Measurements from ENCODE around the gene RUNX3. TPM values are rescaled to one million over a fixed set of nuclear protein-coding genes. Genes with fewer than 3 reads are reported as not detected.

Gene RUNX3
- total RNA-seq, 2 donors from 2014 or later = 0.24 to 0.31 TPM

DNA sequence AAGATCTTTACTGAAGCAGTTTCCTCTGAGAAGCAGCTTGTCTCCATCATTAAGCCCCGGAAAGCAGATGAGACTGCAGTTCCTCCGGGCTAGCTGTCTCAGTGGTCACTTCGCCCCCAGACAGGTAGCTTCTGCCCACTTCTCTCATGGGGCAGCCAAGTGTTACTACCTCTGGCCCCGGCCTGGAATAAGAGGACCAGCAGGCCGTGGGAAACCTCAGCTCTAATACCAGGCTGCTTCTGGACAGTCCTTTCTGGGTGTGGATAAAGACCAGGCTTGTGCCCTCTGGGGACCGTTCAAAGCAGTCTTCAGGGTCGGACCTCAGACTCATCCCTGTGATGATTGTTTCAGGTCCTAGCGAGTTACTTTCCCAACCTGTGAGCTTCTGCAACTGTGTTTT lies 54.8 kb downstream of the RUNX3 start:
- Mint-ChIP-seq H3K4me3 (no peak overlapping the region), H3K9me3 (no peaks in the 10 kb centered on the region), H3K27ac (no peak overlapping the region), H3K27me3 (ENCODE audit: insufficient read depth) (no peaks in the 10 kb centered on the region), H3K4me1 (no peaks in the 10 kb centered on the region), H3K36me3 (ENCODE audit: low read depth) (no peaks in the 10 kb centered on the region)
- Histone ChIP-seq H3K4me1 (ENCODE audit: control insufficient read depth, insufficient read depth, low read length) (no peaks in the 10 kb centered on the region), H3K36me3 (ENCODE audit: control insufficient read depth, insufficient read depth, low read length) (no peaks in the 10 kb centered on the region), H3K27me3 (ENCODE audit: control insufficient read depth, insufficient read depth, low read length, poor library complexity, severe bottlenecking) (no peaks in the 10 kb centered on the region), H3K9ac (ENCODE audit: extremely low read depth, low read length, poor library complexity, severe bottlenecking) (no peak overlapping the region), H3K4me3 (ENCODE audit: low read length) (no peak overlapping the region), H3K9me3 (ENCODE audit: control insufficient read depth, low read length) (no peaks in the 10 kb centered on the region), H3K27ac (ENCODE audit: low read depth, low read length) (no peak overlapping the region)
- 89 to 94% methylated on average over 7 to 8 of the region's 8 CpGs for WGBS, 2 experiments (ENCODE audit: insufficient coverage in 1 of 2, insufficient read length in 1 of 2)
- TF ChIP-seq, protein P1, sequence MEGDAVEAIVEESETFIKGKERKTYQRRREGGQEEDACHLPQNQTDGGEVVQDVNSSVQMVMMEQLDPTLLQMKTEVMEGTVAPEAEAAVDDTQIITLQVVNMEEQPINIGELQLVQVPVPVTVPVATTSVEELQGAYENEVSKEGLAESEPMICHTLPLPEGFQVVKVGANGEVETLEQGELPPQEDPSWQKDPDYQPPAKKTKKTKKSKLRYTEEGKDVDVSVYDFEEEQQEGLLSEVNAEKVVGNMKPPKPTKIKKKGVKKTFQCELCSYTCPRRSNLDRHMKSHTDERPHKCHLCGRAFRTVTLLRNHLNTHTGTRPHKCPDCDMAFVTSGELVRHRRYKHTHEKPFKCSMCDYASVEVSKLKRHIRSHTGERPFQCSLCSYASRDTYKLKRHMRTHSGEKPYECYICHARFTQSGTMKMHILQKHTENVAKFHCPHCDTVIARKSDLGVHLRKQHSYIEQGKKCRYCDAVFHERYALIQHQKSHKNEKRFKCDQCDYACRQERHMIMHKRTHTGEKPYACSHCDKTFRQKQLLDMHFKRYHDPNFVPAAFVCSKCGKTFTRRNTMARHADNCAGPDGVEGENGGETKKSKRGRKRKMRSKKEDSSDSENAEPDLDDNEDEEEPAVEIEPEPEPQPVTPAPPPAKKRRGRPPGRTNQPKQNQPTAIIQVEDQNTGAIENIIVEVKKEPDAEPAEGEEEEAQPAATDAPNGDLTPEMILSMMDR (conservative IDR thresholded peaks at IDR 0.05) = no peak
- DNase-seq = peak; percentile 41

DNA sequence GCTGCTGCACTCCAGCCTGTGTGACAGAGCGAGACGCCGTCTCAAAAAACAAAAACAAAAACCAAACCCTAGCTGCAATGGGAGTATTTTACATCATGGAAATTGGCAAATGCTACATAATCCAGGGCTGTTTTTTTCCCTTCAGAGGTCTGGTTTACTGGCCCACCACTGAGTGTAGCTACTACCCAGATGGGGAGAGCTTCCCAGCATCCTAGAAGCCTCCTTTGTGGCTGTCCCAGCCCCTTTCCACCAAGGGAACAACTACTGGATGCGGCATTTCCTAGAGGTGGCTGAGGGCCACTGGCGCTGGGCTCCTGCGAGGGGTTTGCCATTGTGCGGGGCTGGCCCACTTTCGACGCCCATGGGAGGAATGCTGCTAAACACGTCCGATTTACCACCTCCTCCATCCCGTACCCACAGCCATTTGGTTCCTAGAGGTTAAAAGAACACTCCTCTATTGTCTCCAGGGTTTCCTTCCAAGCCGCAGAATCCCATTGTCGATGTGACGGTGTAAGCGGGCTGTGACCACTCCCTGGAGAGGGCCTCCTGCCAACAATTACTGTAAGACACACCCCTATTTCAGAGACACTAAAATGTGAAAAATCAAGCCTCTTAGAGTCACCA lies 55.4 kb downstream of the RUNX3 start:
- WGBS, 2 experiments (ENCODE audit: insufficient coverage in 1 of 2, insufficient read length in 1 of 2) = 79 to 90% methylated on average over 7 to 16 of the region's 16 CpGs
- Mint-ChIP-seq H3K4me1 (no peaks in the 10 kb centered on the region), H3K9me3 (no peaks in the 10 kb centered on the region), H3K4me3 (no peak overlapping the region), H3K27me3 (ENCODE audit: insufficient read depth) (no peaks in the 10 kb centered on the region), H3K36me3 (ENCODE audit: low read depth) (no peaks in the 10 kb centered on the region), H3K27ac (no peak overlapping the region)
- no peak overlapping the region for H3K4me3 ChIP-seq (ENCODE audit: low read length)
- DNase-seq = no peak
- H3K27me3 ChIP-seq (ENCODE audit: control insufficient read depth, insufficient read depth, low read length, poor library complexity, severe bottlenecking) = no peaks in the 10 kb centered on the region
- H3K9ac ChIP-seq (ENCODE audit: extremely low read depth, low read length, poor library complexity, severe bottlenecking) = no peak overlapping the region
- H3K9me3 ChIP-seq (ENCODE audit: control insufficient read depth, low read length) = no peaks in the 10 kb centered on the region
- no peaks in the 10 kb centered on the region for H3K36me3 ChIP-seq (ENCODE audit: control insufficient read depth, insufficient read depth, low read length)
- TF ChIP-seq, protein P1 (conservative IDR thresholded peaks at IDR 0.05) = no peak
- no peaks in the 10 kb centered on the region for H3K4me1 ChIP-seq (ENCODE audit: control insufficient read depth, insufficient read depth, low read length)
- no peak overlapping the region for H3K27ac ChIP-seq (ENCODE audit: low read depth, low read length)

DNA sequence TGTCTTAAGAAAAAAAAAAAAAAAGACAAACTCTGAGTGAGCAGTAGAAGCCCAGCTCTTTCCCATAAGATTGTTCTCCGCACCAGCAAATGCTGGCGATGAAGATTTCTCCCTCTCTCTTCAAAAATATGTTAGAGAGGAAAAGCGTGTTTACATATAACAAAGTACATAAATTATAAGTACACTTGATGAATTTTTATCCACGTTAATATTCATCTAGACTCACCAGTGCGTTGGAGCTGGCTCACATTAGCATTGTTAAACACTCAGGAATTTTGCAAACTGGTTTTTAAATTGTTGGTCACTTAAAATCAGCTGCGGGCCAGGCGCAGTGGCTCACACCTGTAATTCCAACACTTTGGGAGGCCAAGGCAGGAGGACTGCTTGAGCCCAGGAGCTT lies 56.0 kb downstream of the RUNX3 start:
- Histone ChIP-seq H3K9me3 (ENCODE audit: control insufficient read depth, low read length) (no peaks in the 10 kb centered on the region), H3K27me3 (ENCODE audit: control insufficient read depth, insufficient read depth, low read length, poor library complexity, severe bottlenecking) (no peaks in the 10 kb centered on the region), H3K4me3 (ENCODE audit: low read length) (no peak overlapping the region), H3K4me1 (ENCODE audit: control insufficient read depth, insufficient read depth, low read length) (no peaks in the 10 kb centered on the region), H3K36me3 (ENCODE audit: control insufficient read depth, insufficient read depth, low read length) (no peaks in the 10 kb centered on the region), H3K27ac (ENCODE audit: low read depth, low read length) (no peak overlapping the region), H3K9ac (ENCODE audit: extremely low read depth, low read length, poor library complexity, severe bottlenecking) (no peak overlapping the region)
- no peak for DNase-seq
- Mint-ChIP-seq H3K36me3 (ENCODE audit: low read depth) (no peaks in the 10 kb centered on the region), H3K4me1 (no peaks in the 10 kb centered on the region), H3K9me3 (no peaks in the 10 kb centered on the region), H3K27me3 (ENCODE audit: insufficient read depth) (no peaks in the 10 kb centered on the region), H3K4me3 (no peak overlapping the region), H3K27ac (no peak overlapping the region)
- WGBS, 2 experiments (ENCODE audit: insufficient coverage in 1 of 2, insufficient read length in 1 of 2) = 70 to 86% methylated on average over 4 to 7 of the region's 7 CpGs
- TF ChIP-seq, protein P1 (conservative IDR thresholded peaks at IDR 0.05) = no peak

All from endodermal cell (in vitro differentiated cells).